MM.1S (cell line): Measurements from ENCODE around the gene RAB12.

Source experiments
- CTCF ChIP-seq: fragments of 300-600 bp; sonication (generic); IDR thresholded peaks from 2 replicates; pipeline ENCODE4 v1.5.1; 2016; ENCODE audit warnings: antibody characterized with exemption, low read length, mixed read lengths
- EZH2 ChIP-seq: fragments of 300-600 bp; sonication (generic); optimal IDR thresholded peaks from 2 replicates; pipeline ENCODE3; 2017; ENCODE audit warnings: low read depth, mild to moderate bottlenecking, antibody characterized with exemption, low read length, mixed read lengths

GRCh38 chr18:8657873-8658470, 48.7 kb downstream of the RAB12 start:
- no peak for TF ChIP-seq CTCF
- TF ChIP-seq EZH2 = no peak
